GM23338 (cell line): ENCODE measurements around the gene EPC1. TPM values are rescaled to one million over a fixed set of nuclear protein-coding genes. Genes with fewer than 3 reads are reported as not detected.

ENCODE experiments used
- ATAC-seq: fragments of 200-7000 bp; cut with Tn5 transposase; 3 replicates; pipeline ENCODE4 v1.9.1; 2020
- DNase-seq: peaks from one replicate; pipeline ENCODE4 v3.0.0-alpha.2; 2015; ENCODE audit warnings: low spot score
- H2AFZ ChIP-seq: fragments of 200-600 bp; sonication (generic); 2 replicates; pipeline ENCODE4 v1.8.0; 2016; ENCODE audit warnings: antibody characterized with exemption, mild to moderate bottlenecking, moderate library complexity
- H3F3A ChIP-seq: fragments of 200-600 bp; sonication (generic); replicated peaks from 2 replicates; pipeline ENCODE4 v1.8.0; 2017; ENCODE audit warnings: antibody characterized with exemption, mixed run types, low read depth
- H3K27ac ChIP-seq: fragments of 200-600 bp; sonication (generic); 2 replicates; pipeline ENCODE4 v1.6.1; 2016; ENCODE audit warnings: low read depth
- H3K27me3 ChIP-seq: fragments of 200-600 bp; sonication (generic); 2 replicates; pipeline ENCODE4 v1.8.0; 2016; ENCODE audit warnings: mild to moderate bottlenecking, mixed run types, moderate library complexity; ENCODE audit not compliant: insufficient read depth
- H3K36me3 ChIP-seq: fragments of 200-600 bp; sonication (generic); 2 replicates; pipeline ENCODE4 v1.8.0; 2016; ENCODE audit warnings: mild to moderate bottlenecking; ENCODE audit not compliant: insufficient read depth
- H3K4me1 ChIP-seq: fragments of 200-600 bp; sonication (generic); 2 replicates; pipeline ENCODE4 v1.8.0; 2016; ENCODE audit warnings: mild to moderate bottlenecking, moderate library complexity; ENCODE audit not compliant: insufficient read depth
- H3K4me2 ChIP-seq: fragments of 200-600 bp; sonication (generic); 2 replicates; pipeline ENCODE4 v1.7.1; 2017; ENCODE audit warnings: mixed run types
- H3K4me3 ChIP-seq: fragments of 200-600 bp; sonication (generic); 2 replicates; pipeline ENCODE4 v1.6.1; 2016; ENCODE audit warnings: mixed run types
- H3K79me2 ChIP-seq: fragments of 200-600 bp; sonication (generic); replicated peaks from 2 replicates; pipeline ENCODE4 v1.8.0; 2017; ENCODE audit warnings: mild to moderate bottlenecking; ENCODE audit not compliant: insufficient read depth
- H3K9me2 ChIP-seq: fragments of 200-600 bp; sonication (generic); 2 replicates; pipeline ENCODE4 v1.8.0; 2017; ENCODE audit not compliant: insufficient read depth
- H4K20me1 ChIP-seq: fragments of 200-600 bp; sonication (generic); replicated peaks from 2 replicates; pipeline ENCODE4 v1.8.0; 2017; ENCODE audit warnings: mild to moderate bottlenecking; ENCODE audit not compliant: insufficient read depth
- H3K27ac Mint-ChIP-seq: 2 replicates; pipeline ENCODE4 v1.8.0; 2020; ENCODE audit warnings: inconsistent platforms, mild to moderate bottlenecking, moderate library complexity, mixed read lengths
- H3K27me3 Mint-ChIP-seq: 3 replicates; pipeline ENCODE4 v1.8.0; 2022; ENCODE audit warnings: low read depth, mild to moderate bottlenecking, moderate library complexity, mixed read lengths, inconsistent platforms; ENCODE audit not compliant: insufficient read depth, poor library complexity
- H3K36me3 Mint-ChIP-seq: 3 replicates; pipeline ENCODE4 v1.8.0; 2021; ENCODE audit warnings: low read depth, mild to moderate bottlenecking, inconsistent platforms, moderate library complexity, mixed read lengths
- H3K4me1 Mint-ChIP-seq: 3 replicates; pipeline ENCODE4 v1.8.0; 2020; ENCODE audit warnings: mild to moderate bottlenecking, inconsistent platforms, mixed read lengths
- H3K4me3 Mint-ChIP-seq: 3 replicates; pipeline ENCODE4 v1.8.0; 2021; ENCODE audit warnings: moderate library complexity, mild to moderate bottlenecking, inconsistent platforms, mixed read lengths
- H3K9me3 Mint-ChIP-seq: 3 replicates; pipeline ENCODE4 v1.8.0; 2020; ENCODE audit warnings: moderate library complexity, mild to moderate bottlenecking, inconsistent platforms, mixed read lengths
- CREB1 ChIP-seq: fragments of 250-450 bp; sonication (Bioruptor Pico); IDR thresholded peaks from 2 replicates; pipeline ENCODE4 v1.5.0; 2020; ENCODE audit warnings: low read depth, mild to moderate bottlenecking, moderate library complexity
- EZH2 ChIP-seq: fragments of 200-600 bp; sonication (generic); IDR thresholded peaks from one replicate; pipeline ENCODE4 v1.8.0; 2017; ENCODE audit warnings: antibody characterized with exemption, mild to moderate bottlenecking, low read depth; ENCODE audit not compliant: unreplicated experiment
- EZH2phosphoT487 ChIP-seq: fragments of 200-600 bp; sonication (generic); IDR thresholded peaks from one replicate; pipeline ENCODE4 v1.8.1; 2018; ENCODE audit warnings: antibody characterized with exemption; ENCODE audit not compliant: unreplicated experiment
- JUNB ChIP-seq: IDR thresholded peaks from one replicate; pipeline ENCODE4 v1.6.1; 2016; ENCODE audit warnings: antibody characterized with exemption; ENCODE audit not compliant: unreplicated experiment
- NANOG ChIP-seq: IDR thresholded peaks from 2 replicates; pipeline ENCODE4 v1.6.1; 2016; ENCODE audit warnings: antibody characterized with exemption, borderline replicate concordance
- POLR2AphosphoS5 ChIP-seq: IDR thresholded peaks from 2 replicates; pipeline ENCODE4 v1.6.1; 2016; ENCODE audit warnings: antibody characterized with exemption, low read depth
- STAT1 ChIP-seq: IDR thresholded peaks from one replicate; pipeline ENCODE4 v1.6.1; 2016; ENCODE audit warnings: antibody characterized with exemption; ENCODE audit not compliant: unreplicated experiment
- ZNF114 ChIP-seq: fragments of 250-450 bp; sonication (Bioruptor Pico); IDR thresholded peaks from 2 replicates; pipeline ENCODE4 v1.5.0; 2020; ENCODE audit warnings: mild to moderate bottlenecking, moderate library complexity
- ZNF331 ChIP-seq: fragments of 250-450 bp; sonication (Bioruptor Pico); IDR thresholded peaks from 2 replicates; pipeline ENCODE4 v1.5.0; 2020; ENCODE audit warnings: low read depth, mild to moderate bottlenecking, moderate library complexity
- polyA plus RNA-seq: library from polyadenylated mRNA; unstranded; fragments of >200 nt; fragmentation: Nextera tagmentation; extraction: Ambion mirVana; gene quantifications from 2 replicates; pipeline ENCODE4 v1.2.1, GENCODE V29; 2016
- total RNA-seq: library from RNA; depleted of rRNA; stranded (reverse); fragments of >200 nt; shearing (Covaris generic); gene quantifications from 2 replicates; pipeline ENCODE4 v1.2.3, GENCODE V29; 2014
- TF ChIP-seq, protein P1 (sequence below), 2 experiments: fragments of 200-600 bp in 1 of 2; sonication (generic) in 1 of 2; conservative IDR thresholded peaks; 2 replicates each; pipeline versions ENCODE4 v1.5.1 to v1.6.1; 2016 to 2017; ENCODE audit warnings: antibody characterized with exemption in 2 of 2, low read depth in 2 of 2, mild to moderate bottlenecking in 2 of 2, moderate library complexity in 1 of 2
- TF ChIP-seq, protein P2 (sequence below): IDR thresholded peaks from one replicate; pipeline ENCODE4 v1.6.1; 2018; ENCODE audit warnings: antibody characterized with exemption; ENCODE audit not compliant: unreplicated experiment
- TF ChIP-seq, protein P3 (sequence below): IDR thresholded peaks from 2 replicates; pipeline ENCODE4 v1.6.1; 2016; ENCODE audit warnings: antibody characterized with exemption

EPC1 gene
- total and polyA plus RNA-seq, 2 experiments from 2014 or later, result 24.1 to 25.9 TPM

DNA sequence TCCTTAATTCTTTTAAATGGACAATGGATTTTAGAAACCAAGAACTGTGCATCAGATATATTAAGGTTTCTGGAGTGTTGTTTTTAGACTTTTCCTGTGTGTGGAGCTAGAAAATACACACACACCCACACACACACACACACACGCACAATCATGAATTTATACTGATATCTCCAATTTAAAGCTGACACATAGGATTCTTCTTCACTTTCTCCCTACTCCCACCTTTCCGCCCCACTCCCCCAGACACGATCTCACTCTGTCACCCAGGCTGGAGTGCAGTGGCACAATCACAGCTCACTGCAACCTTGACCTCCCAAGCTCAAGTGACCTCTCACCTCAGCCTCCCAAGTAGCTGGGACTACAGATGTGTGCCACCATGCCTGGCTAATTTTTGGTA is 100.3 kb downstream of the EPC1 start (continued):
- TF ChIP-seq, protein P1, sequence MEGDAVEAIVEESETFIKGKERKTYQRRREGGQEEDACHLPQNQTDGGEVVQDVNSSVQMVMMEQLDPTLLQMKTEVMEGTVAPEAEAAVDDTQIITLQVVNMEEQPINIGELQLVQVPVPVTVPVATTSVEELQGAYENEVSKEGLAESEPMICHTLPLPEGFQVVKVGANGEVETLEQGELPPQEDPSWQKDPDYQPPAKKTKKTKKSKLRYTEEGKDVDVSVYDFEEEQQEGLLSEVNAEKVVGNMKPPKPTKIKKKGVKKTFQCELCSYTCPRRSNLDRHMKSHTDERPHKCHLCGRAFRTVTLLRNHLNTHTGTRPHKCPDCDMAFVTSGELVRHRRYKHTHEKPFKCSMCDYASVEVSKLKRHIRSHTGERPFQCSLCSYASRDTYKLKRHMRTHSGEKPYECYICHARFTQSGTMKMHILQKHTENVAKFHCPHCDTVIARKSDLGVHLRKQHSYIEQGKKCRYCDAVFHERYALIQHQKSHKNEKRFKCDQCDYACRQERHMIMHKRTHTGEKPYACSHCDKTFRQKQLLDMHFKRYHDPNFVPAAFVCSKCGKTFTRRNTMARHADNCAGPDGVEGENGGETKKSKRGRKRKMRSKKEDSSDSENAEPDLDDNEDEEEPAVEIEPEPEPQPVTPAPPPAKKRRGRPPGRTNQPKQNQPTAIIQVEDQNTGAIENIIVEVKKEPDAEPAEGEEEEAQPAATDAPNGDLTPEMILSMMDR (conservative IDR thresholded peaks at IDR 0.05; ENCODE audit: low read depth in 2 of 2), result no peak
- TF ChIP-seq EZH2phosphoT487 (no peak), CREB1 (CRISPR knock-in tag) (no peak), ZNF114 (no peak), NANOG (no peak), POLR2AphosphoS5 (no peak), STAT1 (no peak), ZNF331 (no peak)
- TF ChIP-seq, protein P2, sequence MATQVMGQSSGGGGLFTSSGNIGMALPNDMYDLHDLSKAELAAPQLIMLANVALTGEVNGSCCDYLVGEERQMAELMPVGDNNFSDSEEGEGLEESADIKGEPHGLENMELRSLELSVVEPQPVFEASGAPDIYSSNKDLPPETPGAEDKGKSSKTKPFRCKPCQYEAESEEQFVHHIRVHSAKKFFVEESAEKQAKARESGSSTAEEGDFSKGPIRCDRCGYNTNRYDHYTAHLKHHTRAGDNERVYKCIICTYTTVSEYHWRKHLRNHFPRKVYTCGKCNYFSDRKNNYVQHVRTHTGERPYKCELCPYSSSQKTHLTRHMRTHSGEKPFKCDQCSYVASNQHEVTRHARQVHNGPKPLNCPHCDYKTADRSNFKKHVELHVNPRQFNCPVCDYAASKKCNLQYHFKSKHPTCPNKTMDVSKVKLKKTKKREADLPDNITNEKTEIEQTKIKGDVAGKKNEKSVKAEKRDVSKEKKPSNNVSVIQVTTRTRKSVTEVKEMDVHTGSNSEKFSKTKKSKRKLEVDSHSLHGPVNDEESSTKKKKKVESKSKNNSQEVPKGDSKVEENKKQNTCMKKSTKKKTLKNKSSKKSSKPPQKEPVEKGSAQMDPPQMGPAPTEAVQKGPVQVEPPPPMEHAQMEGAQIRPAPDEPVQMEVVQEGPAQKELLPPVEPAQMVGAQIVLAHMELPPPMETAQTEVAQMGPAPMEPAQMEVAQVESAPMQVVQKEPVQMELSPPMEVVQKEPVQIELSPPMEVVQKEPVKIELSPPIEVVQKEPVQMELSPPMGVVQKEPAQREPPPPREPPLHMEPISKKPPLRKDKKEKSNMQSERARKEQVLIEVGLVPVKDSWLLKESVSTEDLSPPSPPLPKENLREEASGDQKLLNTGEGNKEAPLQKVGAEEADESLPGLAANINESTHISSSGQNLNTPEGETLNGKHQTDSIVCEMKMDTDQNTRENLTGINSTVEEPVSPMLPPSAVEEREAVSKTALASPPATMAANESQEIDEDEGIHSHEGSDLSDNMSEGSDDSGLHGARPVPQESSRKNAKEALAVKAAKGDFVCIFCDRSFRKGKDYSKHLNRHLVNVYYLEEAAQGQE, result no peak

DNA sequence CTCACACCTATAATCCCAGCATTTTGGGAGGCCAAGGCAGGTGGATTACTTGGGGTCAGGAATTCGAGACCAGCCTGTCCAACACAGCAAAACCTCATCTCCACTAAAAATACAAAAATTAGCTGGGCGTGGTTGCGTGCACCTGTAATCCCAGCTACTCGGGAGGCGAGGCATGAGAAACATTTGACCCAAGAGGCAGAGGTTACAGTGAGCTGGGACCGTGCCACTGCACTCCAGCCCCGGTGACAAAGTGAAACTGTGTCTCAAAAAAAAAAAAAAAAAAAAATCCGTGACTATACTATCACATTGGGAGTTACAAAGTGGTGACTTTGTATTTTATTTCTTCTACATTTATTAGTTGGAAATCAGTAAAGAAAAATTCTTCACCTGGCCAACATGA is 101.2 kb downstream of the EPC1 start:
- no peaks in the 10 kb centered on the region for H3K4me1 Mint-ChIP-seq

More for the DNA sequence above, 101.2 kb downstream of the EPC1 start:
- no peaks in the 10 kb centered on the region for H3K36me3 Mint-ChIP-seq
- Histone ChIP-seq H3K79me2 (no peaks in the 10 kb centered on the region), H4K20me1 (no peaks in the 10 kb centered on the region), H3K4me3 (no peak overlapping the region), H3K9me2 (no peaks in the 10 kb centered on the region), H3K4me1 (no peaks in the 10 kb centered on the region), H3K27ac (no peak overlapping the region), H3K36me3 (no peaks in the 10 kb centered on the region), H2AFZ (no peak overlapping the region), H3K27me3 (no peaks in the 10 kb centered on the region), H3F3A (no peaks in the 10 kb centered on the region), H3K4me2 (no peak overlapping the region)
- ATAC-seq (no peak), DNase-seq (no peak)
- H3K9me3 Mint-ChIP-seq, result no peaks in the 10 kb centered on the region
- H3K4me3 Mint-ChIP-seq, result no peak overlapping the region
- H3K27me3 Mint-ChIP-seq, result peaks cover 5% of the 10 kb centered on the region
- no peak overlapping the region for H3K27ac Mint-ChIP-seq
- TF ChIP-seq EZH2phosphoT487 (no peak), JUNB (no peak), POLR2AphosphoS5 (no peak), EZH2 (no peak), ZNF114 (no peak), NANOG (no peak), ZNF331 (no peak)
- TF ChIP-seq, protein P1 (conservative IDR thresholded peaks at IDR 0.05; ENCODE audit: low read depth in 2 of 2), result no peak
- TF ChIP-seq, protein P3, sequence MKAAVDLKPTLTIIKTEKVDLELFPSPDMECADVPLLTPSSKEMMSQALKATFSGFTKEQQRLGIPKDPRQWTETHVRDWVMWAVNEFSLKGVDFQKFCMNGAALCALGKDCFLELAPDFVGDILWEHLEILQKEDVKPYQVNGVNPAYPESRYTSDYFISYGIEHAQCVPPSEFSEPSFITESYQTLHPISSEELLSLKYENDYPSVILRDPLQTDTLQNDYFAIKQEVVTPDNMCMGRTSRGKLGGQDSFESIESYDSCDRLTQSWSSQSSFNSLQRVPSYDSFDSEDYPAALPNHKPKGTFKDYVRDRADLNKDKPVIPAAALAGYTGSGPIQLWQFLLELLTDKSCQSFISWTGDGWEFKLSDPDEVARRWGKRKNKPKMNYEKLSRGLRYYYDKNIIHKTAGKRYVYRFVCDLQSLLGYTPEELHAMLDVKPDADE, result no peak
